Renal pelvis (tissue), 3 donors: ENCODE measurements around the gene SMAD4. TPM values are rescaled to one million over a fixed set of nuclear protein-coding genes. Genes with fewer than 3 reads are reported as not detected.

Experiments
- polyA plus RNA-seq, 3 donors: library from polyadenylated mRNA; unstranded; fragments of 120-200 nt; gene quantifications; one replicate each; pipeline ENCODE4 v1.2.1, GENCODE V29; 2013; ENCODE audit not compliant: insufficient read length in 3 of 3

The SMAD4 gene
- polyA plus RNA-seq, 3 donors, result 151 to 170 (median 165) TPM

Other genes starting within 250 kb of the SMAD4 start
- gene MRO, start 210.2 kb upstream of the SMAD4 start, polyA plus RNA-seq, result 1 to 10 TPM; 2.9 to 3.1 (median 2.9) TPM
- 10 to 100 TPM; 30.8 to 36.5 (median 32.1) TPM for gene ME2, start 151.1 kb upstream of the SMAD4 start, polyA plus RNA-seq
- gene ELAC1, start 62.2 kb upstream of the SMAD4 start, polyA plus RNA-seq, result 10 to 100 TPM; 14.2 to 18.0 (median 16.7) TPM
- 10 to 100 TPM; 66.4 to 72.0 (median 70.9) TPM for gene MEX3C, start 167.5 kb downstream of the SMAD4 start, polyA plus RNA-seq